ENCODE results near the gene VGF. TPM values are rescaled to one million over a fixed set of nuclear protein-coding genes. Genes with fewer than 3 reads are reported as not detected.

The VGF gene
- total RNA-seq (2021) (14.4 and 16.0 TPM in 2 replicates), Bru-seq, nascent RNA (percentile 34 among the genes with signal in this experiment), BruChase-seq, experiment 1, labeled RNA remaining after a 2-hour chase (percentile 33 among the genes with signal in this experiment), BruChase-seq, experiment 2, labeled RNA remaining after a 6-hour chase (percentile 47 among the genes with signal in this experiment)
- long read RNA-seq, partial matches to known transcripts, result 1 of 4 reads
- long read RNA-seq, other reads (novel, unspliced or antisense), result 0 of 4 reads

GRCh38 chr7:101165075-101165957, at the start of gene VGF:
VGF (minus strand) TSS chr7:101165569; CDS start chr7:101164843, 726 bp downstream.
- peak within 1 kb of the TSS; percentile 49 for H3K4me3 ChIP-seq (ENCODE audit: low read depth, low read length, poor library complexity, severe bottlenecking)
- H3K36me3 ChIP-seq (ENCODE audit: insufficient read depth, low read length, poor library complexity, severe bottlenecking), result no peaks in the 10 kb centered on the region
- BruUV-seq (replicated peaks), result no TSS peak
- peaks cover 38% of the 10 kb centered on the region for H3K27me3 ChIP-seq (replicated peaks; ENCODE audit: insufficient read depth, low read depth, low read length, poor library complexity)
- no peak within 1 kb of the TSS for H3K27ac ChIP-seq (ENCODE audit: low read depth, low read length, poor library complexity, severe bottlenecking)
- intact Hi-C loops (cut with micrococcal nuclease; ENCODE audit: unreplicated experiment), result no loop called here
- peaks cover 57% of the 10 kb centered on the region for H3K4me1 ChIP-seq (ENCODE audit: insufficient read depth, low read length, poor library complexity, severe bottlenecking)
- DNase-seq (ENCODE audit: low spot score), result peak; percentile 97
- TF ChIP-seq CTCF (conservative IDR thresholded peaks at IDR 0.05; ENCODE audit: low read depth, low read length), result no peak
- TF ChIP-seq EZH2 (IDR thresholded peaks at IDR 0.05; ENCODE audit: borderline replicate concordance, low read depth, low read length, poor library complexity, severe bottlenecking), result no peak
- POLR2A ChIA-PET (ENCODE audit: low non-redundant PET), result no interaction called here
- CTCF ChIA-PET, result interaction anchor here (0.8 to 2.1 kb wide), 3 partner anchors 9 to 27 kb away, joined by 3 to 5 read pairs (median 5); no protein-coding TSS in a partner anchor
- H3K9me3 ChIP-seq (ENCODE audit: low read depth, low read length, poor library complexity, severe bottlenecking), result no peaks in the 10 kb centered on the region

GRCh38 chr7:101212014-101212413, 46.6 kb upstream of the VGF start:
- intact Hi-C loops (cut with micrococcal nuclease; ENCODE audit: unreplicated experiment), result no loop called here
- peaks cover 13% of the 10 kb centered on the region for H3K36me3 ChIP-seq (ENCODE audit: insufficient read depth, low read length, poor library complexity, severe bottlenecking)
- DNase-seq (ENCODE audit: low spot score), result no peak
- ChIA-PET CTCF (interaction anchor here (0.6 kb wide), 1 partner anchor 127 kb away, joined by 11 read pairs; no protein-coding TSS in a partner anchor), POLR2A (ENCODE audit: low non-redundant PET) (interaction anchor here (0.6 kb wide), 1 partner anchor 46 kb away, joined by 7 read pairs; no protein-coding TSS in a partner anchor)
- H3K4me1 ChIP-seq (ENCODE audit: insufficient read depth, low read length, poor library complexity, severe bottlenecking), result peaks cover 23% of the 10 kb centered on the region
- TF ChIP-seq EZH2 (IDR thresholded peaks at IDR 0.05; ENCODE audit: borderline replicate concordance, low read depth, low read length, poor library complexity, severe bottlenecking), result no peak
- TF ChIP-seq CTCF (conservative IDR thresholded peaks at IDR 0.05; ENCODE audit: low read depth, low read length), result no peak
- no peaks in the 10 kb centered on the region for H3K9me3 ChIP-seq (ENCODE audit: low read depth, low read length, poor library complexity, severe bottlenecking)
- H3K27ac ChIP-seq (ENCODE audit: low read depth, low read length, poor library complexity, severe bottlenecking), result no peak overlapping the region
- no peaks in the 10 kb centered on the region for H3K27me3 ChIP-seq (replicated peaks; ENCODE audit: insufficient read depth, low read depth, low read length, poor library complexity)
- no peak overlapping the region for H3K4me3 ChIP-seq (ENCODE audit: low read depth, low read length, poor library complexity, severe bottlenecking)
- BruUV-seq (replicated peaks), result no TSS peak

- BruUV-seq (replicated peaks), result no TSS peak
- ChIA-PET CTCF (interaction anchor here (0.6 kb wide), 1 partner anchor 127 kb away, joined by 11 read pairs; no protein-coding TSS in a partner anchor), POLR2A (ENCODE audit: low non-redundant PET) (interaction anchor here (0.6 kb wide), 1 partner anchor 45 kb away, joined by 7 read pairs; no protein-coding TSS in a partner anchor)
- Histone ChIP-seq H3K4me1 (ENCODE audit: insufficient read depth, low read length, poor library complexity, severe bottlenecking) (peaks cover 18% of the 10 kb centered on the region), H3K4me3 (ENCODE audit: low read depth, low read length, poor library complexity, severe bottlenecking) (no peak overlapping the region), H3K27me3 (replicated peaks; ENCODE audit: insufficient read depth, low read depth, low read length, poor library complexity) (no peaks in the 10 kb centered on the region), H3K27ac (ENCODE audit: low read depth, low read length, poor library complexity, severe bottlenecking) (no peak overlapping the region), H3K36me3 (ENCODE audit: insufficient read depth, low read length, poor library complexity, severe bottlenecking) (peaks cover 13% of the 10 kb centered on the region), H3K9me3 (ENCODE audit: low read depth, low read length, poor library complexity, severe bottlenecking) (no peaks in the 10 kb centered on the region)
- no peak for DNase-seq (ENCODE audit: low spot score)
- TF ChIP-seq EZH2 (IDR thresholded peaks at IDR 0.05; ENCODE audit: borderline replicate concordance, low read depth, low read length, poor library complexity, severe bottlenecking) (no peak), CTCF (conservative IDR thresholded peaks at IDR 0.05; ENCODE audit: low read depth, low read length) (no peak)
- intact Hi-C loops (cut with micrococcal nuclease; ENCODE audit: unreplicated experiment), result no loop called here
Observed at GRCh38 chr7:101211501-101211900, 46.1 kb upstream of the VGF start.

Data from A673 (cell line).